GM19240 (cell line): ENCODE data around the gene CDK4.

ENCODE experiments used
- DNase-seq: peaks from one replicate; pipeline ENCODE4 v3.0.0; 2011; ENCODE audit warnings: low spot score; ENCODE audit not compliant: insufficient read length

The CDK4 gene

DNA sequence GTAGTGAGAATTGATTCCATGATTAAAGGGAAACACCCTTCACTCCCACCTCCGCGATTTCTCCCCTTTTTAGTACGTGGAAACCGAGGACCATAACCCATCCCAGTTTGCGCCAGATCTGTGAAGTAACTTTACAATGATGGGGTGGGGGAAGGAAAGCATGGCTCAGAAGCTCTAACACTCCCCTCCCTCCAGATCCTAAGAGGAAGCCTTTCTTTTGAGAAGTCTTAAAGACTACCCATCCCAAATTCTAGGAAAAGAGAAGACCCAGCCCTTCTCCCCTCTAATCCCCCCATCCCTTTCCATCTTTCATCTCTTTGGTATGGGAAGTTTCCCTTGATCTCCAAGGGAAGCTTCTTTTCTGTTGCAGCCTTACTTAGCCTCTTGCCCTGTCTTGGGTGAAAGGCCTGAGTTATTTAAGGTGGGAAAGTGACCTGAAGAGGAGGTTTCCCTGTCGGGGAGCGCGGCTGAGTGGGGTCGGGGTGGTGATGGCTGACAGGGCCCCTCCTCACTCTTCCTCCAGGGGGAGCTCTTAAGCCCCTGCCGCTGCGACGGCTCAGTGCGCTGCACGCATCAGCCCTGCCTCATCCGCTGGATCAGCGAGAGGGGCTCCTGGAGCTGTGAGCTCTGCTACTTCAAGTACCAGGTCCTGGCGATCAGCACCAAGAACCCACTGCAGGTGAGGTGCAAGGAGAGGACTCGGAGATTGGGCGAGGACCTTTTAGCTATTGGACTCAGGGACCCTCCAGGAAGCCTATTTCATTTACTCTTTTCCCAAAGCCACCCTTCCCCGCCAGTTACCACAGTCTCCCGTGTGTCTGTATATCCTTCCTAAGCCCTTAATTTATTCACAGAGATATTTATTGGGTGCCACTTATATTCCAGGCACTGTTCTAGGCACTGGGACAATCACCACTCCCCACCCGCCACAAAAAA, 4.6 kb upstream of the CDK4 start:
- DNase-seq, result peak; percentile 84

DNA sequence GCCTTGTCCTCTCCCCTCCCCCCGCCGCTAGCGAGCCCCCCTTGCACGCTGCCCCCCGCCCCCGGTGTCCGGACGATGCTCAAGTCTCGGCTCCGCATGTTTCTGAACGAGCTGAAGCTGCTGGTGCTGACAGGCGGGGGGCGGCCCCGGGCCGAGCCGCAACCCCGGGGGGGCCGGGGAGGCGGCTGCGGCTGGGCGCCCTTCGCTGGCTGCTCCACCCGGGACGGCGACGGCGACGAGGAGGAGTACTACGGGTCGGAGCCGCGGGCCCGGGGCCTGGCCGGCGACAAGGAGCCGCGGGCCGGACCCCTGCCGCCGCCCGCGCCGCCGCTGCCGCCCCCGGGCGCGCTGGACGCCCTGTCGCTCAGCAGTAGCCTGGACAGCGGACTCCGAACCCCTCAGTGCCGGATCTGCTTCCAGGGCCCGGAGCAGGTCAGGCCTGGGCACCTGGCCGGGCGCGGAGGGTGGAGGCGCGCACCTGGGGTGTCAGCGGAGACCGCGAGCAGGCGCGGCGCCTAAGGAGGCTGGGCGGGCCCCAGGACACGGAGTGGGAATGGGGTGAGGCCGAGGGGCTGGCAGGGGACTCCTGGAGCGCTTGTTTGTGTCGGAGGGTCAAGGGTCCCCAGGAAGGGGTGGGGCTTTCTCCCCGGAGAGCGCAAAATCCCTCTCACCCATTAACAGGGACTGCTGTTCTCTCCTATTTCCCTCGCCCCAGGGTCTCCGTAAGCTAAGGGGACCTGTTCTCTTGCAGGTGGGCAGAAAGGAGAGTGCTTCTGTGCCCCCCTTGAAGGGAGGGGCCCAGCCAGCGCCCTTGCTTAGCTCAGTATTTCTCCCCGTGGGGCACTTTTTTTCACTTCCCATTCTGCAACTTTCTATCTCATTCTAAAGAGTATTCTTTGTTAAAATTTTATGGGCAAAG, 3.6 kb upstream of the CDK4 start:
- DNase-seq, result no peak

GRCh38 chr12:57755194-57755453, 3.0 kb upstream of the CDK4 start:
- DNase-seq, result no peak

DNA sequence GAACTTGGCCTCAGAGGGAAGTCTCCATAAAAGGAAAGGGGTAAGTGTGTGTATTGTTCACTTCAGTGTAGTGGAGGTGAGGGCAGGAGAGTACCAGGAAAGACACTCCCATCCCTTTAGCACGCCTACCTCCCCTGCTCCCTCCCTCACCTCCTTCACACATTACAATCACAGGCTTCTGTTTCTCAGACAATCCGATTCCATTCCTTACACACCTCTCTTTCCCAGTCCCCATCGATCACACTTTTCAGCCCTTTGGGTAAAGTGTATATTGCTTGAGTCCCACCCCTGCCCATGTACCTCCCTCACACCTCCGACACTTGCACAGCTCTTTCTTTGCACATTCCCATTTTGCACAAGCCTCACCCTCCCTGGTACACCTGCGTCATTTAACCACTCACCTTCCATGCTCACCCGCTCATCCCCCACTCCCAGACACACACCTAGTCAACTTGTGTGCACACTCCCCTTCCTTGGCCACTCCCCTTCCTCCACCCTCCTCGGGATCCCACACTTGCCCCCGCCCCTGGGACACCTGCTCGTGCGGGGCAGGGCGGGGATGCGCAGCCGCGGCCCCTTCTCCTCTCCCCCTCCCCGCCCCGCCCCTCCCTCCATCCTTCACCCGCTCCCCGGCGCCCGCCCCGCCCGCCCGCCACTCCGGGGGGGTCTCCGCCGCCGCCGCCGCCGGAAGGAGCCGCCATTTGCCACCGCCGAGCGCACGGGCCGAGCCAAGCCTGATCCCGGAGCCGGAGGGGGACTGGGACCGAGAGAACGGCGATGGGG, 2.5 kb upstream of the CDK4 start, which contains the start of gene MARCHF9:
TSS of gene MARCHF9 (plus strand) at position 693 of the 783 bp plus-strand sequence. CDS start 426 bp downstream, outside the sequence.
- peak; percentile 64 for DNase-seq

- DNase-seq, result no peak
Observed at GRCh38 chr12:57753756-57754337, 1.7 kb upstream of the CDK4 start.

DNA sequence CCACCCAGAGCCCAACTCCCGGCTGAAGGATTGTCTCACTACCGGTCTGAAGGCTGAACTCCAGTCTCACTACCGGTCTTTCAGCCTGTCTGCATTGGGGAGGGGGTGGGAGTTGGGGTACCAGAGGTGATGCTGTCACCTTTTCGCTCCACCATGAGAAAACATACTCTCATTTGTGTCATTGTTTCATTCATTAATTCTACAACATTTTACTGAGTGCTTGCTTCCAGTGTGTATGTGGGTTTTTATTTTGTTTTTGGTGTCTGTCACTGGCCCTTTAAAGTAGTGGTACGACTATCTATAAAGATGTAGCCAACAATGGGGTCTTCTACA, 524 bp upstream of the CDK4 start:
- no peak for DNase-seq

DNA sequence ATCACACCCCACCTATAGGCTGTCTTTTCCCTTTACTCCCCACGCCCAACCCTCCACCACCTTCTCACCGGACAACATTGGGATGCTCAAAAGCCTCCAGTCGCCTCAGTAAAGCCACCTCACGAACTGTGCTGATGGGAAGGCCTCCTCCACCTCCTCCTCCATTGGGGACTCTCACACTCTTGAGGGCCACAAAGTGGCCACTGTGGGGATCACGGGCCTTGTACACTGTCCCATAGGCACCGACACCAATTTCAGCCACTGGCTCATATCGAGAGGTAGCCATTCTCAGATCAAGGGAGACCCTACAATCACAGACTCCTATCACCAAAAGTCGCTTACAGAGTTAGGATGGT, 700 bp downstream of the CDK4 start:
- no peak for DNase-seq

- no peak for DNase-seq
Observed at GRCh38 chr12:57750561-57751431, 1.3 kb downstream of the CDK4 start.

GRCh38 chr12:57749061-57749460, 3.0 kb downstream of the CDK4 start:
- no peak for DNase-seq

DNA sequence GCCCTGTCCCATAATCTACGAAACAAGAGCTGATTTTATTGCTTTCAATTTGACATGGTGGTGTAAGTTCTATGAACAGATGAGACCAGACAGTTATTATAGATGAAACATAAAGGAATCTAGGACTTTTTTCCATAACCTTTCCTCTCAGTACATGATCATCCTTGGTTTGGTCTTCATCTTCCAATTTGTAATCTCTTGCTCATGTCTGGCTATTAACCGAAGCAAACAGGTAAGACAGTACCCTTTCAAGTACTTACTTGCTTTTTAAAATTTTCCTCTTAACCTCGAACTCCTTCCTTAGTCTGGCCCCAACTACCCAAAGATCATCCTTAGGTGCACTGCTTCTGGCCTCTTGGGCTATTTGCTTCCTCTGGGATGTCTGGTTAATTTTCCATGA, 6.1 kb downstream of the CDK4 start:
- DNase-seq, result no peak

- DNase-seq, result no peak
Observed at GRCh38 chr12:57745485-57745881, 6.6 kb downstream of the CDK4 start.

GRCh38 chr12:57744777-57745484, 7.2 kb downstream of the CDK4 start, which contains the start of gene TSPAN31:
TSPAN31 (plus strand) TSS chr12:57745039; CDS start chr12:57745155, 116 bp downstream.
- peak; percentile 88 for DNase-seq

DNA sequence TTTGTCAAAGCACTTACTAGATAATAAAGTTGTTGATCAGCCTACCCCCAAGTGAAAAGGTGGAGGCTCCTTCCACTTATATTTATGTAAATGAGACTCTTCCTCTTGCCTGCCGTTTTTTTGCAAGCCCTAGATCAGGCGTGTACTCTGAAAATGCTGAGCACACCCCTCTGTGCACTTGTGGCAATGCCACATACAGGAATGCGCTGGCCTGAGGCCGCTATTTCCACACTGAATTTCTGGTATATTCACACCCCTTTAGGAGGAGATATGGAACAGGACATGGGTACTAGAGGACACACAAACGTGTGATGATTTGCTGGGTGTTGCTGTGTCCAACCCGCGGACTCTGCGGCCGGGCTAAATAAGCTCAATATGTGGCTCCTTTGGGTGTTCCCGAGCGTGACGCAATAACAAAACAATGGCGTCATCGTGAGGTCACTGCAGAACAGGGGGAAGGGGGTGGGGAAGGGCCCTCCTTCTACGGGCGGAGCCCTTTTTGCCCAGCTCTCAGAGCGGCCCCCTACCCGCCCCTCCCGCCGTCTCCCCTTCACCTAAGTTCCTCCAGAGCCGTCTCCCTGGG, 7.8 kb downstream of the CDK4 start:
- DNase-seq, result no peak

GRCh38 chr12:57743769-57744168, 8.3 kb downstream of the CDK4 start:
- DNase-seq, result no peak

DNA sequence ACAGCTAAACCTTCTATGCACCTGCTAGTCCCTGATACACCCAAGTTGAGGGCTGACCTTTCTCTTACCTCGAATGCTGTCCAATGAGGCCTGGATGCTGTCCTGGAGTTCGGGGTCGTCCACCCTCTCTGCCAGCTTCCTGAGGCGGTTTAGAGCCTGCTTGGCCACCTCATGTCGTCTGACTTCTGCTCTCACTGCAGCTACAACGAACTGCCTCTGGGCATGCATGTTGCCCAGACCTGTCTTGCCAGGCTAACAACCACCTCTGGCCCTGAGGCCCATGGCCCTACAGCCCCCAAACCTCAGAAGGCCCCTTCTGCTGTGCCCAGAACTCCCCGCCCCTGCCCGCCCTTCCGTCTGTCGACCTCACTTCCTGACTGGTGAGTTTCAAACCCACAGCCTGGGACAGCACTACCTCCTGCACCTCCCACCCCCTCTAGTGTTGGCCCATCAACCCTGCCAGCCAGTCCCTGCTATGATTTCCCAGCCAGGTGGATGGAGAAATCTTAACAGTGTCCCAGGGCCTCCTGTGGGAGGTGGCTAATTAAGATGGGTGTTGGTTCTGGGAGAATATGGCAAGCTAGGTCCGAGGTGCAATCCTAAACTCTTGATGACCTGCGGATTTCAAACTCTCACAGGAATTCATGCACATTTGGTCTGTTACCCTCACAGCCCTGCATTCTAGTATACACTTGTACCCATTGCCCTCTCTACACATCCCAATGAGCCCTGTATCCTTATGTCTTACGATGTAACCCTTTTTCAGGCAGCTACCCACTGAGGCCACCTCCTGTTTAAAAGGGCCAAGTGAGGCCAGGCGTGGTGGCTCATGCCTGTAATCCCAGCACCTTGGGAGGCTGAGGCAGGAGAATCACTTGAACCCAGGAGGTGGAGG, 10.0 kb downstream of the CDK4 start:
- DNase-seq, result peak; percentile 89

DNA sequence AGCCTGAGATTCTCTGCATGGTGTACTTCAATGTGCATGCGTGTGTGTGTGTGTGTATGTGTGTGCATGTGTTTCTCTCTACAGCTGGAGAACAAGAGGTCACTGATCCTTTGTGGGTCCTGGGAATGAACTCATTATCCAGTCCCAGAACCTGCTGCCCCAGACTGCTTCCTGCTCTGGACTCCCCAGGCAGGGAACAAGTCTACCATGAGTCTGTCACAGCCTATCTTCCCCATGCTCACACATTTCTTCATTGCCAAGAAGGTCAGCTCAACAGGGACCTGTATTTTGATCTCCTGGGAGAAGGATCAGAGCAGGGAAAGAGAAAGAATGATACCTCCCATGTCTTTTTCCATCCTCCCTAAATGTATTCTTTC, 10.7 kb downstream of the CDK4 start:
- DNase-seq, result no peak

- peak; percentile 88 for DNase-seq
Observed at GRCh38 chr12:57740656-57741412, 11.3 kb downstream of the CDK4 start.
